Measurements from ENCODE around the gene LMCD1. TPM values are rescaled to one million over a fixed set of nuclear protein-coding genes. Genes with fewer than 3 reads are reported as not detected.

Gene LMCD1
- polyA plus RNA-seq, 3 donors: 0.09 to 0.51 TPM; not detected in 1

- DNase-seq: no peak
- no peaks in the 10 kb centered on the region for H3K4me1 Mint-ChIP-seq
- H4K20me1 ChIP-seq (ENCODE audit: insufficient read depth, low read length): no peaks in the 10 kb centered on the region
- no peaks in the 10 kb centered on the region for H3K36me3 ChIP-seq (replicated peaks in 1 of 2; ENCODE audit: control insufficient read depth in 1 of 2, insufficient read depth in 2 of 2, low read length in 2 of 2)
- H3K4me3 Mint-ChIP-seq: no peak overlapping the region
- no peak overlapping the region for H3K27ac ChIP-seq (ENCODE audit: low read depth in 1 of 2, low read length in 2 of 2)
- no peaks in the 10 kb centered on the region for H3K27me3 ChIP-seq (ENCODE audit: control insufficient read depth in 2 of 2, insufficient read depth in 2 of 2, low read length in 2 of 2)
- TF ChIP-seq, protein P1, sequence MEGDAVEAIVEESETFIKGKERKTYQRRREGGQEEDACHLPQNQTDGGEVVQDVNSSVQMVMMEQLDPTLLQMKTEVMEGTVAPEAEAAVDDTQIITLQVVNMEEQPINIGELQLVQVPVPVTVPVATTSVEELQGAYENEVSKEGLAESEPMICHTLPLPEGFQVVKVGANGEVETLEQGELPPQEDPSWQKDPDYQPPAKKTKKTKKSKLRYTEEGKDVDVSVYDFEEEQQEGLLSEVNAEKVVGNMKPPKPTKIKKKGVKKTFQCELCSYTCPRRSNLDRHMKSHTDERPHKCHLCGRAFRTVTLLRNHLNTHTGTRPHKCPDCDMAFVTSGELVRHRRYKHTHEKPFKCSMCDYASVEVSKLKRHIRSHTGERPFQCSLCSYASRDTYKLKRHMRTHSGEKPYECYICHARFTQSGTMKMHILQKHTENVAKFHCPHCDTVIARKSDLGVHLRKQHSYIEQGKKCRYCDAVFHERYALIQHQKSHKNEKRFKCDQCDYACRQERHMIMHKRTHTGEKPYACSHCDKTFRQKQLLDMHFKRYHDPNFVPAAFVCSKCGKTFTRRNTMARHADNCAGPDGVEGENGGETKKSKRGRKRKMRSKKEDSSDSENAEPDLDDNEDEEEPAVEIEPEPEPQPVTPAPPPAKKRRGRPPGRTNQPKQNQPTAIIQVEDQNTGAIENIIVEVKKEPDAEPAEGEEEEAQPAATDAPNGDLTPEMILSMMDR (IDR thresholded peaks at IDR 0.05): no peak
- no CpG with 5 or more reads among the region's 4 CpGs for WGBS (ENCODE audit: insufficient coverage)
- intact Hi-C loops (cut with micrococcal nuclease): no loop called here
- H3K9ac ChIP-seq (ENCODE audit: insufficient read depth, low read length, poor library complexity, severe bottlenecking): no peak overlapping the region
- H3K4me1 ChIP-seq (ENCODE audit: control insufficient read depth in 1 of 2, insufficient read depth in 2 of 2, low read length in 2 of 2): no peaks in the 10 kb centered on the region
- no peak overlapping the region for H2AFZ ChIP-seq (ENCODE audit: insufficient read depth, low read depth, low read length, poor library complexity, severe bottlenecking)
- no peak overlapping the region for H3K4me2 ChIP-seq (replicated peaks; ENCODE audit: extremely low read depth, low read length, poor library complexity, severe bottlenecking)
- H3K79me2 ChIP-seq (ENCODE audit: insufficient read depth, low read length): no peaks in the 10 kb centered on the region
- no peak overlapping the region for H3K27ac Mint-ChIP-seq
- no peak overlapping the region for H3K4me3 ChIP-seq (replicated peaks in 1 of 3; ENCODE audit: low read depth in 2 of 3, low read length in 3 of 3)
- H3K27me3 Mint-ChIP-seq (ENCODE audit: low read depth in 3 of 3): peaks cover 0 to 3% (median 0%) of the 10 kb centered on the region in 3 donors
- peaks cover 0 to 8% (median 1%) of the 10 kb centered on the region in 7 donors for H3K9me3 Mint-ChIP-seq
- no peaks in the 10 kb centered on the region for H3K9me3 ChIP-seq (replicated peaks in 1 of 2; ENCODE audit: control insufficient read depth in 1 of 2, insufficient read depth in 1 of 2, low read length in 2 of 2)
- H3K36me3 Mint-ChIP-seq: no peaks in the 10 kb centered on the region
Measured at GRCh38 chr3:8563597-8563996, 62.0 kb downstream of the LMCD1 start.

GRCh38 chr3:8565376-8565775 is 63.8 kb downstream of the LMCD1 start:
- Mint-ChIP-seq H3K4me1 (no peaks in the 10 kb centered on the region), H3K36me3 (no peaks in the 10 kb centered on the region), H3K9me3 (peaks cover 0 to 3% (median 0%) of the 10 kb centered on the region in 7 donors), H3K4me3 (no peak overlapping the region), H3K27me3 (ENCODE audit: low read depth in 3 of 3) (peaks cover 0 to 2% (median 2%) of the 10 kb centered on the region in 3 donors), H3K27ac (no peak overlapping the region)
- DNase-seq: no peak
- H3K9ac ChIP-seq (ENCODE audit: insufficient read depth, low read length, poor library complexity, severe bottlenecking): no peak overlapping the region
- TF ChIP-seq, protein P1 (IDR thresholded peaks at IDR 0.05): no peak
- H3K27ac ChIP-seq (ENCODE audit: low read depth in 1 of 2, low read length in 2 of 2): no peak overlapping the region
- no peak overlapping the region for H3K4me3 ChIP-seq (replicated peaks in 1 of 3; ENCODE audit: low read depth in 2 of 3, low read length in 3 of 3)
- 92% methylated on average over 9 of the region's 15 CpGs for WGBS (ENCODE audit: insufficient coverage)
- no peaks in the 10 kb centered on the region for H3K27me3 ChIP-seq (ENCODE audit: control insufficient read depth in 2 of 2, insufficient read depth in 2 of 2, low read length in 2 of 2)
- intact Hi-C loops (cut with micrococcal nuclease): no loop called here
- no peaks in the 10 kb centered on the region for H3K4me1 ChIP-seq (ENCODE audit: control insufficient read depth in 1 of 2, insufficient read depth in 2 of 2, low read length in 2 of 2)
- no peak overlapping the region for H3K4me2 ChIP-seq (replicated peaks; ENCODE audit: extremely low read depth, low read length, poor library complexity, severe bottlenecking)
- H3K79me2 ChIP-seq (ENCODE audit: insufficient read depth, low read length): no peaks in the 10 kb centered on the region
- no peaks in the 10 kb centered on the region for H3K36me3 ChIP-seq (replicated peaks in 1 of 2; ENCODE audit: control insufficient read depth in 1 of 2, insufficient read depth in 2 of 2, low read length in 2 of 2)
- H4K20me1 ChIP-seq (ENCODE audit: insufficient read depth, low read length): no peaks in the 10 kb centered on the region
- no peak overlapping the region for H2AFZ ChIP-seq (ENCODE audit: insufficient read depth, low read depth, low read length, poor library complexity, severe bottlenecking)
- H3K9me3 ChIP-seq (replicated peaks in 1 of 2; ENCODE audit: control insufficient read depth in 1 of 2, insufficient read depth in 1 of 2, low read length in 2 of 2): no peaks in the 10 kb centered on the region

Data from CD14-positive monocyte (primary cell).